Prostate gland (tissue), 2 donors: ENCODE results near the gene TNFAIP6.

Source experiments
- CTCF ChIP-seq, 4 experiments: fragments of 200-600 bp in 2 of 4; fragments of 450-650 bp in 2 of 4; sonication (generic) in 2 of 4; IDR thresholded peaks; 1 replicate in 3 of 4; 2 replicates in 1 of 4; pipeline ENCODE4 v1.5.1; 2016 to 2019; ENCODE audit warnings: antibody characterized with exemption in 4 of 4, mild to moderate bottlenecking in 2 of 4, moderate library complexity in 2 of 4
- POLR2A ChIP-seq: fragments of 450-650 bp; IDR thresholded peaks from one replicate; pipeline ENCODE4 v1.6.1; 2016; ENCODE audit warnings: antibody characterized with exemption, mild to moderate bottlenecking
- POLR2AphosphoS5 ChIP-seq: sonication (generic); formaldehyde crosslinking; IDR thresholded peaks from one replicate; pipeline ENCODE4 v1.6.1; 2017; ENCODE audit warnings: antibody characterized with exemption

DNA sequence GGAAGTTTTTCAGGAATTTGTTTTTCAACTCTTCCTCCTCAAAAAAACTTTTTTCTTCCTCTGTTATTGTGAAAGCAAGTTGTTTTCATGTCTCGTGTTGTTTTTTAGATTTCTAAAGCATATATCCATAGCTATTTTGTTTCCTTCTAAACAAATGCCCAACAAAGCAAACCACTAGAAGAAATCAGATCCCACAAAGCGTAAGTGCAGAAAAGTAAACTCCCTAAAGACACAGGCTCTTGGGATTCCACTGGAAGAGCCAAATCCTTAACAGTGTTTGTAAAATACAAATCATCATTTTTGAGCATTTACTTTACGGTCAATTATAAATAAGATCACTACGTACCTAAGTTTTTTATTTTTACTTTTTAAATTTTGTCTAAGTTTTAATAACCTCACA, 30.6 kb downstream of the TNFAIP6 start:
- TF ChIP-seq CTCF (IDR thresholded peaks at IDR 0.05) (no peak), POLR2A (no peak), POLR2AphosphoS5 (no peak)
